ENCODE data around the gene ENPP6. TPM values are rescaled to one million over a fixed set of nuclear protein-coding genes. Genes with fewer than 3 reads are reported as not detected.

The ENPP6 gene
- total RNA-seq: under 0.01 TPM

DNA sequence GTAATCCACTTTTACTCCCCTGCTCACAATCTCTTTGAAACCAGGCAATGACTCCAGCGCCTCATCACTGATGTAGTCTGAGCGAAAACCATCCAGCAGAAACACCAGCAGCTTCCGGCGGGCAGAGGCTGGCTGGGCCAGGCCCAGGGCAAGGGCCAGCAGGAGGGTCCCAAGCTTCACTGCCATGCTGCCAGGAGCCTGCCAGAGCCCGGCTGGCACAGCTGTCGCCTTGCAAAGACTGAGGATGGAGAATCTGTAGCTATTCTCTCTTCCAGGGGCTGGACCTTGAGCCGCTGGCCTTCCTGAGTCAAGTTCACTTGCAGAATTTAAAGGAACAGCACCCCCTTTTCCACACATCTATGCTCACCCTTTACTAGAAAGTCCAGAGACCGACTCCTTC, at the start of gene ENPP6:
Gene ENPP6 (minus strand): TSS at position 240 of the 400 bp plus-strand sequence. CDS start 54 bp downstream, at position 186.
- no peak for DNase-seq (ENCODE audit: low read depth in 2 of 3, low spot score in 2 of 3)

GRCh38 chr4:184267206-184267608, 49.5 kb upstream of the ENPP6 start:
- DNase-seq (ENCODE audit: low read depth in 2 of 3, low spot score in 2 of 3): no peak

DNA sequence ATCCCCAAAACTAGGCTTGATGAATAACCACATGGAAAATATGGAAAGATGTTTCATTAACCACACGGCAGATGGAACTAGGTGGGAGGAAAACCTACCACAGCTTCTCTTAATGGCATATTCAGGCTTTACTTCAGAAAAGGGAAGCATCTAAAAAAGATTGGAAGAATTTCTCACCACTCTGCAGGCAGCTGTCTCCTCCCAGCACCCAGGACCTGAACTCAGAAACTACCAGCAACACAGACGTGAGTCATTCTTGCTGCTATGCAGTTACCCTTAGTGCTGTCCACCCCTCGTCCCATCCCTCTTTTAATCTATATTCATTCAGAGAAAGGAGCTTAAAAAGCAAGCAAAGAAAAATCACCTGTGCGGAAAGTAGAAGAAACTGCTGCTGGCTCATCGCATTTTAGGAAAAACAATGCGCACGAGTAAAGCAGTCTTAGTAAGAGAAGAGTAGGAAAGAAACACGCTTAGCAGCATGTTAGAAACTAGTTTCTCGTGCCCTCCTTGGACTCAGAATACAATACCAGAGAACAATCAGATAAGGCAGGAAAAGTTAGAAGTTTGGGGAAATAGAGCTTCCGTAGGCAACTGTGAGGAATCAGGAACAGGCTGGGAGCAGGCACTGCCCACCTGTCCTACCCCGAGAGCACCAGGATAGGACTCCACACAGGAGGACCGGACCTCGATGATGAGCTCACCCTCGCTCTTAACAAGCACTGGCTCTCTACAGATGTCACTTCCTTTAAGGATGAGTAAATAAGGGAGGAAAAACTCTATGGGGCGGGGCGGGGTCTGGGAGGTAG, 48.1 kb upstream of the ENPP6 start:
- no peak for DNase-seq (ENCODE audit: low read depth in 2 of 3, low spot score in 2 of 3)

DNA sequence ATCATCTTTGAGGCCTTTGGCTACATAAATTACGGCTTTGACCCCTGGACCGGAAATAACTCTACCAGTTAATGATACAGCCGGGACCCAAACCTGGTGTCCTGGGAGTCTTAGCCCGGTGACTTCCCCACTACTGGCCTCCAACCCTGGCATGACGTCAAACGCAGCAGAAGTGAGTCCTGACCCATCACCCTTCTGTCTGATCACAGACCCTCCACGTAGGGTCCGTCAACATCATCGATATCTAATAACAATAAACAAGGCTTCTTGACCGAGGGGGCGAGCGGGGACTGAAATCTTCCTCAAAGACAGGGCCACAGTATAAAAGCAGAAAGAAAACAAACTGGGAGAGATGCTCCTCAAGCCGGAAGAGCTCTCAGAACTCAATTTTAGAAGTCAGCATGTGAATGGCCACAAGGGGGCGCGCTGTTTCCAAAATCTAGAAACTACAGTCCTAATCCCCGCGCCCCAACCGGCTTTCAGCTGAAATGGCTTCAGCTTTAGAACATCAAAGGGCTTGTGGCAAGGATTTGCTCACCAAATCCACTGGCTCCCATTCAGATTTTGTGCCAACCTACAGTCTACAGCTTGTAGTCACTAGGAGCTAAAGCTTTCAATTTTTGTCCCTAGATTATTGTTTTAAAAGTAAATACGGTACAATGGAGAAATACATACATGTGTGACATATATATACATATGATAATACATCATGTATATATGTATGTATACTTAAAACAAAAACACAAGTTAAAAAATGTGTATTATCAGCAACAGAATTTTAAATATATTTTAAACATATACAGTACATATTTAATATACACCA, 46.4 kb upstream of the ENPP6 start:
- DNase-seq (ENCODE audit: low read depth in 2 of 3, low spot score in 2 of 3): peak; percentile 90 to 97 (median 92)

GRCh38 chr4:184263461-184263860, 45.8 kb upstream of the ENPP6 start:
- no peak for DNase-seq (ENCODE audit: low read depth in 2 of 3, low spot score in 2 of 3)

DNA sequence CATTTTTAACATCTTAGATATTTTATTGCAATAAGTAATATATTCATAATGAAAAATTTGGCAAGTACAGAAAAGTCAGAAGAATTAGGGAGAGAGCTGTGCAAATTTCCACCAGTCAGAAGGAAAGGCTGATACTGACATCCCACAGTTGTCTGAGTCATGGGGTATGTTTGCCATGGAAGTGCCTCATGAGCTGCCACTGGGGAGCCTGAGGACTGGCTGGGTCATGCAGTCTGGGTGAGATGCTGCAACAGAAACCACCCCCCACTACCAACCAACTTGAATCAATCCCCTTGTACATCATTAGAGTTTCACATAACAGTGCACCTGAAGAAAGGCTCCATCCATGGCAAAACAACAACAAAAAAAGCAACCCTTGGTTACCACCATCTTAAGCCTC, 45.2 kb upstream of the ENPP6 start:
- no peak for DNase-seq (ENCODE audit: low read depth in 2 of 3, low spot score in 2 of 3)

- no peak for DNase-seq (ENCODE audit: low read depth in 2 of 3, low spot score in 2 of 3)
Measured at GRCh38 chr4:184261246-184261645, 43.6 kb upstream of the ENPP6 start.

DNA sequence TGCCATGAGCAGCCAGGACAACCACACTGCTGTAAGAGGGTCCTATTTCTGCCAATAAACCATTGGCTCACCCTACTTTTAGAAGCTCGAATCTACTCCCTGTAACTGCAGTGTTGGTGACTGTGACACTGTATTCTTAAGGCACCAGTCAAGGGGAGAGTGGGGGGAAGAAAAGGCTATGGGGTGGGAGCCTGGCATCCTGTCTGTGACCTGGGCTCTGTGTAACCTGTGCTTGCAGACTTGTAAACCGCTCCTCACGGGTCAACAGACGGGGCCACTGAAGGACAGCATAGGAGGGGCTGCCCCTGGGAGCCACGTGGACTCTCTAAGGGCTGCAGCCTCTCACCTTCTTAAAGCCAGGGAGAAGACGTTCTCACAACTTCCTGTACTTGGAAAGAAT, 42.2 kb upstream of the ENPP6 start:
- DNase-seq (ENCODE audit: low read depth in 2 of 3, low spot score in 2 of 3): no peak

DNA sequence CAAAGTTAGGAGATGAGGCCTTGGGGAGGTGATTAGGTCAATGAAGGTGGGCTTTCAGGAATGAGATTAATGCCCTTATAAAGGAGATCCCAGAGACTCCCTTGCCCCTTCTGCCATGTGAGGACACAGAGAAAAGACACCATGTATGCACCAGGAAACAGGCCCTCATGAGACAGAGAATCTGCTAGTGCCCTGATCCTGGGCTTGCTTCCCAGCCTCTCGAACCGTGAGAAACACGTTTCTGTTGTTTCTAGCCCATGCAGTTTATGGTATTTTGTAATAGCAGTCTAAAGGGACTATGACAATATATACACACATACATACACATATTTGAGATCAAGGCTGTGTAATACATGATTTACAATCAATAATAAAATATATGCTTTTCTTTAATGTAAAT, 41.4 kb upstream of the ENPP6 start:
- no peak for DNase-seq (ENCODE audit: low read depth in 2 of 3, low spot score in 2 of 3)

- no peak for DNase-seq (ENCODE audit: low read depth in 2 of 3, low spot score in 2 of 3)
Measured at GRCh38 chr4:184255871-184256642, 38.4 kb upstream of the ENPP6 start.

- no peak for DNase-seq (ENCODE audit: low read depth in 2 of 3, low spot score in 2 of 3)
Measured at GRCh38 chr4:184255361-184255760, 37.7 kb upstream of the ENPP6 start.

GRCh38 chr4:184253072-184253420, 35.4 kb upstream of the ENPP6 start:
- no peak for DNase-seq (ENCODE audit: low read depth in 2 of 3, low spot score in 2 of 3)

GRCh38 chr4:184252136-184253071, 34.7 kb upstream of the ENPP6 start:
- DNase-seq (ENCODE audit: low read depth in 2 of 3, low spot score in 2 of 3): no peak

DNA sequence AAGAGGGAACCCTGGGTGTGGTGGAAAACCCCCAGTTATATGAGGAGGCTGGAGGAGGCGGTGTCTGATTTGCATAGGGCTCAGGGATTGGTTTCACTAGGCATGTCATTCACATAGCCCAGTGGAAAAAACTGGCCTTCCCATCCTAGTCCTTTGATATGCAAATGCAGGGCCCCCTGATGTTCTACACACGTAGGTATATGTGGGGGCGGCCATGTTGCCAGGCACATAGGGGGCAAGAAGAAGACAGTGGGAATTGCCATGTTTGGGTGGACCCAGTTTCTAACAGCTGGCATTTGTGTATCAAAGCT, 34.0 kb upstream of the ENPP6 start:
- DNase-seq (ENCODE audit: low read depth in 2 of 3, low spot score in 2 of 3): no peak

DNA sequence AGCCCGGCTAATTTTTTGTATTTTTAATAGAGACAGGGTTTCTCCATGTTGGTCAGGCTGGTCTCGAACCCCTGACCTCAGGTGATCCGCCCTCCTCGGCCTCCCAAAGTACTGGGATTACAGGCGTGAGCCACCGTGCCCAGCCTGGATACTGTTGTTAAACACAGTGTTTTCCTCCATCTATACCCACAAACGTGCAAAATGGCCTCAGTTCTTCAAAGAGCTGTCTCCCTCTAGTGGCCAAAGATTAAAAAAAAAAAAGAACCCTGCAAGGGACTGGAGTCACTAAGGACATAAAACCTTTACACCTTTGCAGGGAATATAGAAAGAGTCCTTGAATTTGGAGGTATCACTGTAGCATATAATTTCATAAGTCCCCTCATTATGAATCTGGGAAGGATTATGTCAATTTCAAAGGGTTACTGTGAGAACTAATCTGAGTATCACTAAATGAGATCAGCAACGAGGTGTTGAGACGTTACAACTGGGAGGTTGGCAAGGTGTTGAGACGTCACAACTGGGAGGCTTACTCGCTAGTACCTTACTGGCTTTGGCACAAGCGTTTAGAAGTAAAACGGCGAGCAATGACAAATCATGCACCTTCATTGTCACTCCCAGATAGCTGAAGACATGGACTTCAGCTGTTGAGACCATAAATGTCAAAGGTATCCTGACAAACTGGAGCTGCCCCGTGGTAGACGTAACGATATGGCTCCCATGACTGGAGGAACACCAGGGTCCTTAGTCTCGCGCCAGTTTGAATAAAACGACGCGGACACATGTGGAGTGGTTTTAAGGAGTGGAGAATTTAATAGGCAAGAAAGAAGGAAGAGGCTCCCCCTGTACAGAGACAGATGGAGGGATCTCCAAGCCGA, 33.4 kb upstream of the ENPP6 start:
- DNase-seq (ENCODE audit: low read depth in 2 of 3, low spot score in 2 of 3): peak; percentile 38 to 77 (median 57)

GRCh38 chr4:184248216-184248615, 30.5 kb upstream of the ENPP6 start:
- no peak for DNase-seq (ENCODE audit: low read depth in 2 of 3, low spot score in 2 of 3)

- DNase-seq (ENCODE audit: low read depth in 2 of 3, low spot score in 2 of 3): no peak
Measured at GRCh38 chr4:184247421-184247820, 29.7 kb upstream of the ENPP6 start.

DNA sequence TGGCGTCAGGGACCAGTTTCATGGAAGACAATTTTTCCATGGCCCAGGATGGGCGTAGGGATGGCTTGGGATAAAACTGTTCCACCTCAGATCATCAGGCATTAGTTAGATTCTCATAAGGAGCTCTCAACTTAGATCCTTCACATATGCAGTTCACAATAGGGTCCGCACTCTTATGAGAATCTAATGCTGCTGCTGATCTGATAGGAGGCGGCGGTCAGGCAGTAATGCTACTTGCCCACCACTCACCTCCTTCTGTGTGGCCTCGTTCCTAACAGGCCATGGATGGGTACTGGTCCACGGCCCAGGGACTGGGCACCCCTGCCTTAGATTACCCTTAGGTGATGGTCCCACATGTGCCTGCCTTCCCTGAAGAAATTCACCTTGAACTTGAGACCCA, 28.8 kb upstream of the ENPP6 start:
- no peak for DNase-seq (ENCODE audit: low read depth in 2 of 3, low spot score in 2 of 3)

GRCh38 chr4:184238072-184238745, 20.5 kb upstream of the ENPP6 start:
- DNase-seq (ENCODE audit: low read depth in 2 of 3, low spot score in 2 of 3): no peak
